GM10248 (cell line): ENCODE measurements around the gene CLDN20.

ENCODE experiments used
- CTCF ChIA-PET: fragments of 300-600 bp; sonication (Branson Sonifier 250); formaldehyde crosslinking; extraction: SDS; loops from one replicate; lab custom pipeline; 2021; ENCODE audit warnings: antibody characterized with exemption; lab: Yijun Ruan, JAX
- POLR2A ChIA-PET: fragments of 350-650 bp; sonication (Branson Sonifier 250); formaldehyde crosslinking; extraction: SDS; loops from one replicate; lab custom pipeline; 2020; ENCODE audit warnings: antibody characterized with exemption; lab: Yijun Ruan, JAX
- DNase-seq: peaks from one replicate; pipeline ENCODE4 v3.0.0; 2012; ENCODE audit errors: extremely low spot score
- TF ChIP-seq, protein P1 (sequence below): IDR thresholded peaks from 2 replicates; pipeline ENCODE4 v1.5.1; 2012; ENCODE audit warnings: mild to moderate bottlenecking, low read depth; ENCODE audit errors: extremely low read depth, missing control alignments, control extremely low read depth

The CLDN20 gene

DNA sequence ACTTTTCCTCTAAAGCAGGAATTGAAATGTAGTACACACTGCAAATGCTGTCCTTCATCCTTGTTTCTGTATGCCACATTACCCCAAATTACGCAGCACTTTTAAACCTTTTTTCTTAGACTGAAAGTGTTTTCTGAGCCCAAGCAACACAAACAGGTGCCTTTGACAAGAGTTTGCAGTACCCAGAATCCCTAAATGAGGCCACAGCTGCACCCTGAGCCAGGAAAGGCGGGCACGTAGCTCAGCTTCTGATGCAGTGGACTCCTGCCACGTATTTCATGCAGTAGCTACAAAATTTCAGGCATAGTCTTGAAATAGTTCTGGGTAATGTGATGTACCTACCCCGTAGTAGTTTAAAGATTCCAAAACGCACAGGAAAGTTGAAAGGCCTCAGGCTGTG is 31.0 kb upstream of the CLDN20 start:
- ChIA-PET CTCF (interaction anchor here (0.8 to 4.9 kb wide), 3 partner anchors 9 to 56 kb away, joined by 4 to 21 read pairs (median 4); no protein-coding TSS in a partner anchor), POLR2A (no interaction called here)
- DNase-seq = no peak
- TF ChIP-seq, protein P1, sequence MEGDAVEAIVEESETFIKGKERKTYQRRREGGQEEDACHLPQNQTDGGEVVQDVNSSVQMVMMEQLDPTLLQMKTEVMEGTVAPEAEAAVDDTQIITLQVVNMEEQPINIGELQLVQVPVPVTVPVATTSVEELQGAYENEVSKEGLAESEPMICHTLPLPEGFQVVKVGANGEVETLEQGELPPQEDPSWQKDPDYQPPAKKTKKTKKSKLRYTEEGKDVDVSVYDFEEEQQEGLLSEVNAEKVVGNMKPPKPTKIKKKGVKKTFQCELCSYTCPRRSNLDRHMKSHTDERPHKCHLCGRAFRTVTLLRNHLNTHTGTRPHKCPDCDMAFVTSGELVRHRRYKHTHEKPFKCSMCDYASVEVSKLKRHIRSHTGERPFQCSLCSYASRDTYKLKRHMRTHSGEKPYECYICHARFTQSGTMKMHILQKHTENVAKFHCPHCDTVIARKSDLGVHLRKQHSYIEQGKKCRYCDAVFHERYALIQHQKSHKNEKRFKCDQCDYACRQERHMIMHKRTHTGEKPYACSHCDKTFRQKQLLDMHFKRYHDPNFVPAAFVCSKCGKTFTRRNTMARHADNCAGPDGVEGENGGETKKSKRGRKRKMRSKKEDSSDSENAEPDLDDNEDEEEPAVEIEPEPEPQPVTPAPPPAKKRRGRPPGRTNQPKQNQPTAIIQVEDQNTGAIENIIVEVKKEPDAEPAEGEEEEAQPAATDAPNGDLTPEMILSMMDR = no peak

DNA sequence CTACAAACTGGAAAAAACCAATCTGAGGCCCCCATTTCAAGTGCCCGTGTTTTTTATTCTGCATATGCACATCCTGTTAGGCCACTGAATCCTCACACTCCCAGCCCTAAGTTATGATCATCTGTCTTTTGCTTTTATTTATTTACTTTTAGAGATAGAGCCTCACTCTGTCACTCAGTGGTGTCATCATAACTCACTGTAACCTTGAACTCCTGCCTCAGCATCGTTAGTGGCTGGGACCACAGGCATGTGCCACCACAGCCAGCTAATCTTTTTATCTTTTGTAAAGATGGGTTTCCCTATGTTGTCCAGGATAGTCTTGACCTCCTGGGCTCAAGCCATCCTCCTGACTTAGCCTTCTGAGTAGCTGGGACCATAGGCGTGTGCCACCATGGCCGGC is 29.6 kb upstream of the CLDN20 start:
- TF ChIP-seq, protein P1 = no peak
- ChIA-PET POLR2A (interaction anchor here (0.6 kb wide), 1 partner anchor 13 kb away, joined by 3 read pairs; no protein-coding TSS in a partner anchor), CTCF (interaction anchor here (1.3 to 5.0 kb wide), 5 partner anchors 12 to 69 kb away, joined by 3 to 38 read pairs (median 6); no protein-coding TSS in a partner anchor)
- no peak for DNase-seq

DNA sequence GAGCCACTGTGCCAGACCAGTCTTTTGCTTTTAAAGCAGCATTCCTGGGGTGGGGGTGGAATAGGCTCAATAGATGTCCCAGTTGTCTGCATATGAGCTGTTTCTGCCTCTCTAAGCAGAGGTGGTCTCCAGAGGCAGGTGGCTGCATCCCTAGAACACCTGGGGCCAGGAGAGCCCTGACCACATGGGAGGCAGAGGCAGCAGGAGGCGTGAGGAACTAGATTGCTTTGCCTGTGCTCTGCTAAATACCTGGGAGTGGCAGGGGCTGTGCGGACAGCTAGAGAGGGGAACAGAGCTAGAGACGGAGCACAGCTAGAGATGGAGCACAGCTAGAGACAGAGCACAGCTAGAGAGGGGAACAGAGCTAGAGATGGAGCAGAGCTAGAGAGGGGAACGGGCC is 29.1 kb upstream of the CLDN20 start:
- no peak for DNase-seq
- POLR2A ChIA-PET = no interaction called here
- CTCF ChIA-PET = interaction anchor here (1.4 to 5.0 kb wide), 4 partner anchors 11 to 69 kb away, joined by 3 to 38 read pairs (median 14); no protein-coding TSS in a partner anchor
- TF ChIP-seq, protein P1 = no peak

DNA sequence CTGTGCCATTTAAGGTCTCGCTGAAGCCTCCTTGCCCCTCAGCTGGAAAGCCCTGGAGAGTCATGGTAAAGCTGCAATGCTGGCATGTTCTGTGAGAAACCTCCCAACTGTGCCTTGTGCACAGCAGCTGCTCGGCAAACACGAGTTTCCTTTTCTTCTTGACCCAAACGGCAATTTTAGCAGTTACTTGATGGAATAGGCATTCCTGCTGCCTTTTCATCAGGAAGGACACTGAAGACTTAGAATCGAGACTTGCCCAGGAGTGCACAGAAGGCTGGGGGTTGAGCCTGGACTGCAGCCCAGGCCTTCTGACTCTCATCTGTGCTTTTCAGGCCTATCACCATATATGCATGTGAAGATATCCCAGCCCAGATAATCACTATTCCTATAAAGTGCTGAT is 28.7 kb upstream of the CLDN20 start:
- CTCF ChIA-PET = interaction anchor here (1.4 to 5.0 kb wide), 4 partner anchors 11 to 70 kb away, joined by 3 to 38 read pairs (median 14); no protein-coding TSS in a partner anchor
- DNase-seq = no peak

DNA sequence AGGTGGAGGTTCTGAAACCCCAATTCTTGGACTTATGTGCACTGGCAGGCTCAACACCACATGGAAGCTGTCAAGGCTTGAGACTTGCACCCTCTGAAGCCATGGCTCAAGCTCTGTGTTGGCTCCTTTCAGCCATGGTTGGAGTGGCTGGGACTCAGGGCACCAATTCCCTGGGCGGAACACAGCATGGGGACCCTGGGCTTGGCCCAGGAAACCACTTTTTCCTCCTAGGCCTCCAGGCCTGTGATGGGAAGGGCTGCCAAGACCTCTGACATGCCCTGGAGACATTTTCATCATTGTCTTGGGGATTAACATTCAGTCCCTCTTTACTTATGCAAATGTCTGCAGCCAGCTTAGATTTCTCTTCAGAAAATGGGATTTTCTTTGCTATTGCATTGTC is 26.2 kb upstream of the CLDN20 start:
- TF ChIP-seq, protein P1 = no peak
- no peak for DNase-seq
- CTCF ChIA-PET = interaction anchor here (1.6 to 5.0 kb wide), 3 partner anchors 8 to 309 kb away, joined by 4 to 38 read pairs (median 6); no protein-coding TSS in a partner anchor
- POLR2A ChIA-PET = no interaction called here

More for the DNA sequence above, 28.7 kb upstream of the CLDN20 start:
- TF ChIP-seq, protein P1 = no peak
- POLR2A ChIA-PET = no interaction called here

DNA sequence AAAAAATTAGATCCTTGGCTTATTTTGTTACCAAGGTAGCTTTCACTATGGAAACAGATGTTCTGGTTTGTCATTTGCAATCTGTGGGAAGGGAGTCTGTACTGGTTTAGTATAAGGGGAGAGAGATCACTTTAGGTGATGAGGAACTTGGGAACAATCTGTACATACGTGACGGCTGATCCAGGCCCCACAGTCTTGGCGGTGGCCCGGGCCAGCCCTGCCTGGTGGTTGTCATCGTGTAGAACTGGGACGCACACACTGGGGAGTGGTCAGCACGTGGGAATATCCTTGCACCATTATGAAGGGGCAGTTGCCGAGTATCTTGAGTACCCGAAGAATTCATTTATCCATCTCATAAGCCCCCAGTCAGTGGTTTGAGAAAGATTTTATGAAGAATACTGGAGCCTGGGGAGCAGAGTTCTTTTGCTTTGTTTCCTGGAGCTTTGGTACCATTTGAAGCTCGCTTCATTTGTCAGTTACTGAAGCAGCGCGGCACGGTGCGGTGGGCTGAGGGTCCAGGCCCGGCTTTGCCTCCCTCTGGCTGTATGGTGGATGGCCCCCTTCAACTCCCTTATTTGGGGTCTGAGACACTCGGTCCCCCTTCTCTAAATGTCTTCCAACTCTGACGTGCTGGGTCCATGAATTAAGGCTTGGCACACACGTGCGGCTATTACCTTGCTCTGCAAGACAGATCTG is 22.8 kb upstream of the CLDN20 start:
- TF ChIP-seq, protein P1 = no peak
- ChIA-PET CTCF (interaction anchor here (1.0 to 3.3 kb wide), 2 partner anchors 27 to 63 kb away, joined by 3 to 25 read pairs; no protein-coding TSS in a partner anchor), POLR2A (no interaction called here)
- no peak for DNase-seq
